Measurements from ENCODE around the gene ITGBL1. TPM values are rescaled to one million over a fixed set of nuclear protein-coding genes. Genes with fewer than 3 reads are reported as not detected.

ITGBL1 gene
- total RNA-seq, 4 donors from 2014 or later = 0.83 to 28.0 (median 3.0) TPM

DNA sequence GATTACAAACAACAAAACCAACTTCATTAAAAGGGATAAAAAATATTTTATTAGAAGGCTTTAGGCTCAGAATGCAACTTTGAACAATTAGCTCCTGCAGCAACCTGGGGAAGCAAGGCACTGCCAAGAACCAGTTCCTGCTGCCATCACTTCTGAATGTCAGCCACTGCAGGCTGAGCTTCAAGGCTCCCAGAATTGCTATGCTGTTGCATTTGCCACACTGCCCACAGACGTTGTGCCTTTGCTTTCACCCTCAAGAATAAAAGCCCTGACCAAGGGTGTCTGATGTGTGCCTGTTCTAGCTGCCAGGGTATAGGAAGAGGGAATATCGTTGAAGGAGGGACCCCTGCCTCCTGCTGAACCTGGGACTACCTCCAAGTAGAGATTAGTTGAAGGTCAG is 238.4 kb downstream of the ITGBL1 start:
- intact Hi-C loops (cut with DNase I) = no loop called here
- no peaks in the 10 kb centered on the region for H3K9me3 ChIP-seq
- no peak overlapping the region for H3K4me3 ChIP-seq
- WGBS, 2 donors = 33% methylated on average over 2 of the region's 2 CpGs
- H3K27ac ChIP-seq = no peak overlapping the region
- H3K36me3 ChIP-seq = no peaks in the 10 kb centered on the region
- TF ChIP-seq POLR2A (IDR thresholded peaks at IDR 0.05) = no peak
- TF ChIP-seq, protein P1, sequence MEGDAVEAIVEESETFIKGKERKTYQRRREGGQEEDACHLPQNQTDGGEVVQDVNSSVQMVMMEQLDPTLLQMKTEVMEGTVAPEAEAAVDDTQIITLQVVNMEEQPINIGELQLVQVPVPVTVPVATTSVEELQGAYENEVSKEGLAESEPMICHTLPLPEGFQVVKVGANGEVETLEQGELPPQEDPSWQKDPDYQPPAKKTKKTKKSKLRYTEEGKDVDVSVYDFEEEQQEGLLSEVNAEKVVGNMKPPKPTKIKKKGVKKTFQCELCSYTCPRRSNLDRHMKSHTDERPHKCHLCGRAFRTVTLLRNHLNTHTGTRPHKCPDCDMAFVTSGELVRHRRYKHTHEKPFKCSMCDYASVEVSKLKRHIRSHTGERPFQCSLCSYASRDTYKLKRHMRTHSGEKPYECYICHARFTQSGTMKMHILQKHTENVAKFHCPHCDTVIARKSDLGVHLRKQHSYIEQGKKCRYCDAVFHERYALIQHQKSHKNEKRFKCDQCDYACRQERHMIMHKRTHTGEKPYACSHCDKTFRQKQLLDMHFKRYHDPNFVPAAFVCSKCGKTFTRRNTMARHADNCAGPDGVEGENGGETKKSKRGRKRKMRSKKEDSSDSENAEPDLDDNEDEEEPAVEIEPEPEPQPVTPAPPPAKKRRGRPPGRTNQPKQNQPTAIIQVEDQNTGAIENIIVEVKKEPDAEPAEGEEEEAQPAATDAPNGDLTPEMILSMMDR (IDR thresholded peaks at IDR 0.05) = no peak
- H3K4me1 ChIP-seq = no peaks in the 10 kb centered on the region
- no peaks in the 10 kb centered on the region for H3K27me3 ChIP-seq
- DNase-seq = no peak

GRCh38 chr13:101691341-101691860 is 238.9 kb downstream of the ITGBL1 start:
- Histone ChIP-seq H3K9me3 (no peaks in the 10 kb centered on the region), H3K36me3 (no peaks in the 10 kb centered on the region), H3K4me3 (no peak overlapping the region), H3K4me1 (no peaks in the 10 kb centered on the region), H3K27ac (no peak overlapping the region), H3K27me3 (no peaks in the 10 kb centered on the region)
- intact Hi-C loops (cut with DNase I) = no loop called here
- no peak for TF ChIP-seq POLR2A (IDR thresholded peaks at IDR 0.05)
- TF ChIP-seq, protein P1 (IDR thresholded peaks at IDR 0.05) = no peak
- 79 to 89% methylated on average over 3 of the region's 3 CpGs for WGBS, 2 donors
- no peak for DNase-seq

DNA sequence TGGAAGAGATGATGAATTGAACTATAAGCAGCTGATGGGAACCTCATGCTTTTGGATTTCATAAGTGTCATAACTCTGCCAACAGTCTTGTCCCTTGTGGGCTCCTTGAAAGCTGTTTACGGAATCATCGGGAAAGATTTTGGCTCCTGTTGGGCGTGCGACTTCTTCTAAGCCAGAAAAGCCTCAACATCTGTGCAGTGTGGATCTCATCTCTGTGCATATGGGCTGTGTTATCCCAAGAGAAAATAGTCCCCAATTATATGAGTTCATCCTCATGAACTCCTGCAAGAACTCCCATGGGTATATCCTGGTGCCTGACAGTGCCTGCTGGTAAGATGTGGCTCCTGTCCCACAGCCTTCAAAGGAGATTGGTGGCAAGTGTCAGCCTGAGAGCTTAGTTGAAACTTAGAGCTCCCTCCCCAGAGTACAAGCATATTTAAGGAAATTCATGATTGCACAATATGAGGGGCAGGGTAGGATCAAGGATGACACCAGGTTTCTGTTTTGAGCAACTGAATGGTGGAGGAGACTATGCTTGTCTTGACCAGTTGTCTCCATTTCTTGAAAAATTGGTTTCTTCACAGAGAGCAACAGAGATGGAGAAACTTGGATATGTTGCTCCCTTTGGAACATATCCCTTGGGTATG is 243.5 kb downstream of the ITGBL1 start:
- no peaks in the 10 kb centered on the region for H3K27me3 ChIP-seq
- no peak overlapping the region for H3K4me3 ChIP-seq
- H3K27ac ChIP-seq = peak overlapping the region in 1 of 4 donors; percentile 11
- DNase-seq = no peak
- 88 to 96% methylated on average over 4 of the region's 4 CpGs for WGBS, 2 donors
- no peaks in the 10 kb centered on the region for H3K9me3 ChIP-seq
- no peaks in the 10 kb centered on the region for H3K36me3 ChIP-seq
- TF ChIP-seq, protein P1 (IDR thresholded peaks at IDR 0.05) = no peak
- TF ChIP-seq POLR2A (IDR thresholded peaks at IDR 0.05) = no peak
- intact Hi-C loops (cut with DNase I) = no loop called here
- no peaks in the 10 kb centered on the region for H3K4me1 ChIP-seq

DNA sequence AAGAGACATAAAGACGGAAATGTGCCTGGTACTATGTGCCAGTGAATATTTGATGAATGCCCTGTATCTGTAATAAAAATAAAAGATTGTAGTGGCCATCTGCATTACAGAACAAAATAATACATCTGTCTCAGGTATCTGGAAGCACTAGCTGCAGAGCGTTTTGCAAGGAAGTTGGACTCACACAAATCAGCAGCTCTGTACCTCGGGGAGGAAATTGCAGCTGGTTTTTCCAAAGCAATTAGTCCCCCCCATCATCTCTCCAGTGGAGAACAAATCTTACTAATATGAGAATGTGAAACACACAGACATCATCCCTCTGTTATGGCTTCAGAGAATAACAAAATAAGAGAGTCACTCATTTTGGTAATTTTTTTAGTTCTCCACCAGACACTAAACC is 245.3 kb downstream of the ITGBL1 start:
- H3K9me3 ChIP-seq = no peaks in the 10 kb centered on the region
- DNase-seq = no peak
- TF ChIP-seq, protein P1 (IDR thresholded peaks at IDR 0.05) = no peak
- no peak for TF ChIP-seq POLR2A (IDR thresholded peaks at IDR 0.05)
- no peak overlapping the region for H3K27ac ChIP-seq
- no peak overlapping the region for H3K4me3 ChIP-seq
- intact Hi-C loops (cut with DNase I) = no loop called here
- H3K27me3 ChIP-seq = no peaks in the 10 kb centered on the region
- 77 to 82% methylated on average over 3 of the region's 3 CpGs for WGBS, 2 donors
- no peaks in the 10 kb centered on the region for H3K4me1 ChIP-seq
- no peaks in the 10 kb centered on the region for H3K36me3 ChIP-seq

- no peak for TF ChIP-seq POLR2A (IDR thresholded peaks at IDR 0.05)
- TF ChIP-seq, protein P1 (IDR thresholded peaks at IDR 0.05) = no peak
- Histone ChIP-seq H3K36me3 (no peaks in the 10 kb centered on the region), H3K9me3 (no peaks in the 10 kb centered on the region), H3K4me3 (no peak overlapping the region), H3K27me3 (no peaks in the 10 kb centered on the region), H3K4me1 (no peaks in the 10 kb centered on the region), H3K27ac (peak overlapping the region in 1 of 4 donors; percentile 11)
- DNase-seq = no peak
- WGBS, 2 donors = 33 to 37% methylated on average over 2 of the region's 2 CpGs
- intact Hi-C loops (cut with DNase I) = no loop called here
Observed at GRCh38 chr13:101698400-101698799, 245.9 kb downstream of the ITGBL1 start.
